IPS-15b (cell line): ENCODE results near the gene PROM1.

Experiments used
- H3K27me3 ChIP-seq: one replicate; pipeline ENCODE4 v1.6.1; 2013; ENCODE audit warnings: low read length; ENCODE audit not compliant: control insufficient read depth, insufficient read depth
- H3K36me3 ChIP-seq: one replicate; pipeline ENCODE4 v1.6.1; 2013; ENCODE audit warnings: low read length; ENCODE audit not compliant: control insufficient read depth, insufficient read depth
- H3K4me1 ChIP-seq: one replicate; pipeline ENCODE4 v1.6.1; 2013; ENCODE audit warnings: mild to moderate bottlenecking, low read length; ENCODE audit not compliant: control insufficient read depth, insufficient read depth
- H3K4me3 ChIP-seq: one replicate; pipeline ENCODE4 v1.5.1; 2013; ENCODE audit warnings: low read depth, low read length
- H3K9ac ChIP-seq: one replicate; pipeline ENCODE4 v1.6.1; 2013; ENCODE audit warnings: low read depth, mild to moderate bottlenecking, low read length
- H3K9me3 ChIP-seq: one replicate; pipeline ENCODE4 v1.6.1; 2013; ENCODE audit warnings: mild to moderate bottlenecking, low read length; ENCODE audit not compliant: control insufficient read depth, insufficient read depth

The PROM1 gene

DNA sequence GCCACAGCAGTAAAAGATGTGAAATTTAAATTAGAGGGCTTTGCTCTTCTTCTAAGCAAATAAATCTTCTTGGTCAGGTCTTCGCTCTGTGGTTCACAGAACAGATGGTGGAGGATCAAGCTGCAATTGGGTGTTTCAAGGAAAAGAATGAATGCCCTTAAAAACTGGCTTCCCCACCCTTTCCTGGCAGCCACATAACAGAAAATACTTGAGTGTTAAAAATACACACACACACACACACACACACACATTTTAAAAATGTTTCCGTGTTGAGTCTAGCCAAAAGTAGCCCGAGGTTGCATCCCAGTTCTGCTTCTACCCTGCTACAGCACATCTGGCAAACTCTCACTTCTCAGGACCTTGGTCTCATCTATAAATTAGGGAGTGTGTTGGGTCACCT, 64.2 kb downstream of the PROM1 start:
- Histone ChIP-seq H3K4me3 (no peak overlapping the region), H3K4me1 (no peaks in the 10 kb centered on the region), H3K9ac (no peak overlapping the region), H3K36me3 (peaks cover 16% of the 10 kb centered on the region), H3K9me3 (no peaks in the 10 kb centered on the region), H3K27me3 (no peaks in the 10 kb centered on the region)

DNA sequence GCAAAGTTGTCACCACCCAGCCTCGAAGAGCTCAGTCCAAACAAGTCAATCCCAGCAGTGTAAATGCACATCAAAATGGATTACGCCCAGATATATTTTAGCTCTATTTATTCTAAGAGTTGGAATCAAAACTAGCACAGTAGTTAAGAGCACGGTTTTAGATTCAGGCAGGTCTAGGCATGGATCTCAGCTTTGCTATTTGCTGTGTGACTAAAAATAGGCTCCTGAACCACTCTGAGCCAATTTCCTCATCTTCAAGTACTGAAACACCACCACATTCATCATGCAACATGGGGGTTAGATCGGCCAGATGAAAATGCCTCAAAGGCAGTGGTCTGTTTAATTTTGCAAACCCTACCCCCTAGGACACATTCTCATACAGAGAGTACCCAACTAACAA, 65.0 kb downstream of the PROM1 start:
- Histone ChIP-seq H3K9ac (no peak overlapping the region), H3K9me3 (no peaks in the 10 kb centered on the region), H3K4me3 (no peak overlapping the region), H3K27me3 (no peaks in the 10 kb centered on the region), H3K4me1 (no peaks in the 10 kb centered on the region), H3K36me3 (peaks cover 16% of the 10 kb centered on the region)

DNA sequence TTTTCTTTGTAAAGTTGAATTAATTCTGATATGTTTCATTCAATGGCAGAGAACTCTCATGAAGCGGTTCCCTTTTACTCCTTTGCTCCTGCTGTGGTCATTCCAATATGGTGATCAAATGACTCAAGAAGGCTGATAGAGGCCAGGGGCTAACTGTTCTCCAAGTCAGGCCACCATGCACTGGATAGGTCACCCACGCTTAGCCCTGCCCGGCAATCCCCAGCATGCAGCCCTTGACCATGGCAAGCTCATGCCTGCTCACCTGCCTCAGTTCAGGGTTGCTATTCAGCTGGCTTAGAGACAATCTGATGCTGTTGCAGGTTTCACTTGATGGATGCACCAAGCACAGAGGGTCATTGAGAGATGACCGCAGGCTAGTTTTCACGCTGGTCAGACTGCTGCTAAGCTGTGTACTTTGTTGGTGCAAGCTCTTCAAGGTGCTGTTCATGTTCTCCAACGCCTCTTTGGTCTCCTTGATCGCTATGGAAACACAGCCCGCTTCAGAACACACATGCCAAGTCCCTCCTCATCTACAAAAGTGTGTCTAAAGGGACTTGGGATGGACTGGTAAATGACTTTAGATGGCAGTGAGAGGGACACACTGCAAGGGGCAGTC, 65.7 kb downstream of the PROM1 start:
- no peaks in the 10 kb centered on the region for H3K9me3 ChIP-seq
- H3K4me1 ChIP-seq: no peaks in the 10 kb centered on the region
- H3K9ac ChIP-seq: no peak overlapping the region
- peaks cover 16% of the 10 kb centered on the region for H3K36me3 ChIP-seq
- H3K27me3 ChIP-seq: no peaks in the 10 kb centered on the region
- no peak overlapping the region for H3K4me3 ChIP-seq

DNA sequence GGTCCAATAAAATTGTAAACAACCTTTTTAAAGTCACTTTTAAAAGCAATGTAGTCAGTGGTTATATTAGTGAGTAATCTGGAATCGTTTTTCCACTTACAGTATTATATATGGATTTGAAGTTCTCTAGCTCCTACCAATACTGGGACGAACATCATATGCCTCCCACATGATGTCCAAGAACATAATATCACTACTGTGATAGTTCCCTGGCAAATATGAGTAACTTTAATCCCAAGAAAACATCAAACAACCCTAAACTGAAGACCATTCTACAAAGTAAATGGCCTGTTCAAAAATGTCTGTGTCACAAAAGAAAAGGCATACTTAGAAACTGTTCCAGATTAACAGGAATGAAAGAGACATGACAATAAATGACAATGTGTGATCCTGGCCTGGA, 67.3 kb downstream of the PROM1 start:
- H3K9me3 ChIP-seq: no peaks in the 10 kb centered on the region
- no peaks in the 10 kb centered on the region for H3K4me1 ChIP-seq
- H3K4me3 ChIP-seq: no peak overlapping the region
- peaks cover 9% of the 10 kb centered on the region for H3K36me3 ChIP-seq
- H3K27me3 ChIP-seq: no peaks in the 10 kb centered on the region
- H3K9ac ChIP-seq: no peak overlapping the region

DNA sequence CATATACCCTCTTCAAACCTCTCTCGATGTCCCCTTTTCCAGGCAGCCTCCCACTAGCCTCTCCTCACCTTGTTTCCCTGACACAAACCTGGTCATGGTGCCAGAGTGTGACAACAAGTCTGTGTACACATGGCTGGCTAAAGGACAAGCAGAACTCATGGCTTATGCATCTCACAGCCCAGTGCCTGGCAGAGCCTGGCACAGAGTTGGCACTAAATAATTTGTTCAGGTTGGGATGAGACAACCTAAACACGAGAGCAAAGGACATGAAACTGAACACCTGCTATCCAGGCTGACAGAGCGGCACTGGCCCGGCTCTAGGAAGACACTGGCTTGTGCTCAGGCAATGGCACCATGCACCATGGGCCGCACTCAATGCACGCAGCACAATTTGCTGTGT, 72.7 kb downstream of the PROM1 start:
- Histone ChIP-seq H3K9me3 (no peaks in the 10 kb centered on the region), H3K36me3 (peaks cover 3% of the 10 kb centered on the region), H3K27me3 (no peaks in the 10 kb centered on the region)

DNA sequence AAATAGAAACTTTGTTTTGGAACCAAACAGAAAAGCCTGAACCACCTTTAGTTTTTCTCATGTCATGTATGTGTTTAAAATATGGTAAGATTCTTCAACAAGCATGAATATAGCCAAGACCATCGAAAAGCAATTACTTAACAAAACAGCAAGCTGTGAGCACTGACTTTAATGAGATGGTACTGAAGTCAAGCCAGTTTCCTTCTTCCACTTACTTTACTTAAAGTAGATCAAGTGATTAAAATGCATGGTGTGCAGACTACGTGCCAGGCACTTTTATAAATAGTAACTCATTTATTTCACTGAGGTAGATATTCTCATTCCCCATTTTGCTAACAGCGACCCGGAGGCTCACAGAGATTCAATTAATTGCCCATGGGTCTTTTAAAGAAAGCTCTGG, 74.7 kb downstream of the PROM1 start:
- H3K4me3 ChIP-seq: no peak overlapping the region
- H3K27me3 ChIP-seq: no peaks in the 10 kb centered on the region
- no peaks in the 10 kb centered on the region for H3K4me1 ChIP-seq
- no peak overlapping the region for H3K9ac ChIP-seq
- H3K36me3 ChIP-seq: peaks cover 3% of the 10 kb centered on the region
- no peaks in the 10 kb centered on the region for H3K9me3 ChIP-seq

More for the DNA sequence above, 72.7 kb downstream of the PROM1 start:
- Histone ChIP-seq H3K4me1 (no peaks in the 10 kb centered on the region), H3K9ac (no peak overlapping the region), H3K4me3 (no peak overlapping the region)

DNA sequence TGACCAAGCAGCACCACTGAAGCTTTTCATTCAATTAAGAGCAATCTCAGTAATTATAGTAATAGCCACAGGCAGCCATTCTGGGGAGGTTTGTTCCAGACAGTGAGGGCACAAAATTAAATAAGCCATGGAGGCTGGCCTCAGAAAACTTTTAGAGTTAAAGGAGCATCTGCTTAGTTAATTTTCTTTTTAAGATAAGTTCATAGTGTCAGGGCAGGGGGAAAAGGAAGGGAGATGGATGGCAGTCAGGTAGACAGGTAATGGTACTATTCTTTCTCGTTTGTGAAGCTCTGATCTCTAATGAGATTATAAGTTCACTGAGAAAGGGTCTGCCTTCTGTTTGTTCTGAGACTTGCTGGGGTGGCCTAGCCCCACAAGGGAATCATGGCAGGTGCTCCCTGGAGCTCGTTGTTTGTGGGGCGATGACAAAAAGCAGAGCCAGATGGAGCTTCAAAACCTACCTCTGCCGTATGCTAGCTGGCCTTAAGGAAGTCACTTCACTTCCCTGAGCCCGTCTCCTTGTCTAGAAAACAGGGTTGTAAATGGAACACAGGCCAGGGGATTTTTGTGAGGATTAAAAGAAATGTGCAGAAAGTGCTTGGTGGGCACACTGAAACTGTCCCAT, 76.2 kb downstream of the PROM1 start:
- no peak overlapping the region for H3K4me3 ChIP-seq
- H3K27me3 ChIP-seq: no peaks in the 10 kb centered on the region
- peaks cover 3% of the 10 kb centered on the region for H3K36me3 ChIP-seq
- H3K9me3 ChIP-seq: no peaks in the 10 kb centered on the region
- H3K9ac ChIP-seq: no peak overlapping the region
- H3K4me1 ChIP-seq: no peaks in the 10 kb centered on the region

DNA sequence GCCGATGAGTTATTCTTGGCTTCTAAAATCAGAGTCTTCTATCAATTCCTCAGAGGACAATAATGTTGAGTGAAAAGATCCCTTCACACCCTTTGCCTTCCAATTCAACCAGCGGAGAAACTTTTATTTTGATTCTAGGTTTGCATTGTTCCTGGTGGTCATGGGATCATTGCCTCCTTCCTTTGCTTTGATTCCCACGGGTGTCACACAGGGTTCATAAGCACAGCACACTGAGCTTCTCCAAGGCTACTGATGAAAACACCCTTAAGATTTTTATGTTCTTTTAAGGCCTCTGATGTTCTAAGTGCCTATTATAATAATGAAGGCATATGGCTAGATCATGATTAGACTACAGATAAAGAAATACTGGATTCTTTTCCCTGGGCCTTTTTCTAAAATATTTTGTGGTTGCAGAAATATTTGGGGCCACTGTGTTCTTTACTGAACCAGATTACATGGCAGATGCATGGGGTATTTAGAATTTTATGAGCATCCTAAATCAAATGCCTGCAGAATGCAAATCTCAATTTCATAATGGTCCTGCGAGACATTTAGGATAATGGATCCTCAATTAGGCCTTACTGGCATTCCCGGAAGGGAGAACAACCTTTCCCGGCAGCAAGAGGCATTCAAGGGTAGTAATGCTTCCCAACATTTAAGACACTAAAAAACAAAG, 76.9 kb downstream of the PROM1 start:
- Histone ChIP-seq H3K9ac (no peak overlapping the region), H3K36me3 (peaks cover 3% of the 10 kb centered on the region), H3K4me1 (no peaks in the 10 kb centered on the region), H3K4me3 (no peak overlapping the region), H3K27me3 (no peaks in the 10 kb centered on the region), H3K9me3 (no peaks in the 10 kb centered on the region)

DNA sequence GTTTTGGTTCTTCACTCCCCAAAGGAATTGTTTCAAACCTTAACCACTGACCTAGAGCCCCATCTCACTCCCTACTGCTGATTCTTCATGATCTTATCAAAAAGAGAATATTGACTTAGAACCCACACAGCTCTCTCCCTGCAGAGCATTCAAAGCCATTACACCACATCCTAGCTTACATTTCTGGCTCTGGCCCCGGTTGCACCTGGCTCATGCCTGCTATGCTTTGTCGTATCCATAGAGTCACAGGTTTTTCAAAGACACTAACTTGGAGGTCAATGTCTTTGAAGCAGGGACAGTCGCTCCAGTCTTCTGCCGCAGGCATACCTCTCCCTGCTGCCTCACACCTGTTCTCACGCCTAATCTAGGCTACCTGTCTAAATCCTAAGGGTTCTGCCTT, 78.1 kb downstream of the PROM1 start:
- Histone ChIP-seq H3K9ac (no peak overlapping the region), H3K36me3 (peaks cover 3% of the 10 kb centered on the region), H3K9me3 (no peaks in the 10 kb centered on the region), H3K4me1 (no peaks in the 10 kb centered on the region), H3K4me3 (no peak overlapping the region), H3K27me3 (no peaks in the 10 kb centered on the region)

DNA sequence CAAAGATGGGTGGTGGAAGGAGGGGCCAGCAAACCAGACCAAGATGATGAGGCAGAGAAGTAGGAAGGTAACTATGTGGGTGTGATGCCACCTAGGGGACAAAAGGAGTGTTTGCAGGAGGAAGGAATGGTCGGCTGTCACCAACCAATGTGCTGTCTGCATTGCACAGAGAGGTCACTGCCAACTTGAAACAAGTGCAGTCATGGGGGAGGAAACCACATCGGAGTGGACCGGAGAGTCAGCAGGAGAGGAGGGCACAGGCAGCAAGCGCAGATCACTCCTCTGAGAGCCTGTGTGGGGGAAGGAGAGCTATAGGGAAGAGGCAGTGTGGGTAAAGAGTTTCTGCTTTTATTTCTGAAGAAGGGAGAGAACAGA, 82.4 kb downstream of the PROM1 start:
- H3K4me1 ChIP-seq: no peaks in the 10 kb centered on the region
- H3K9me3 ChIP-seq: no peaks in the 10 kb centered on the region
- no peak overlapping the region for H3K4me3 ChIP-seq
- H3K36me3 ChIP-seq: peaks cover 6% of the 10 kb centered on the region
- H3K27me3 ChIP-seq: no peaks in the 10 kb centered on the region
- no peak overlapping the region for H3K9ac ChIP-seq

DNA sequence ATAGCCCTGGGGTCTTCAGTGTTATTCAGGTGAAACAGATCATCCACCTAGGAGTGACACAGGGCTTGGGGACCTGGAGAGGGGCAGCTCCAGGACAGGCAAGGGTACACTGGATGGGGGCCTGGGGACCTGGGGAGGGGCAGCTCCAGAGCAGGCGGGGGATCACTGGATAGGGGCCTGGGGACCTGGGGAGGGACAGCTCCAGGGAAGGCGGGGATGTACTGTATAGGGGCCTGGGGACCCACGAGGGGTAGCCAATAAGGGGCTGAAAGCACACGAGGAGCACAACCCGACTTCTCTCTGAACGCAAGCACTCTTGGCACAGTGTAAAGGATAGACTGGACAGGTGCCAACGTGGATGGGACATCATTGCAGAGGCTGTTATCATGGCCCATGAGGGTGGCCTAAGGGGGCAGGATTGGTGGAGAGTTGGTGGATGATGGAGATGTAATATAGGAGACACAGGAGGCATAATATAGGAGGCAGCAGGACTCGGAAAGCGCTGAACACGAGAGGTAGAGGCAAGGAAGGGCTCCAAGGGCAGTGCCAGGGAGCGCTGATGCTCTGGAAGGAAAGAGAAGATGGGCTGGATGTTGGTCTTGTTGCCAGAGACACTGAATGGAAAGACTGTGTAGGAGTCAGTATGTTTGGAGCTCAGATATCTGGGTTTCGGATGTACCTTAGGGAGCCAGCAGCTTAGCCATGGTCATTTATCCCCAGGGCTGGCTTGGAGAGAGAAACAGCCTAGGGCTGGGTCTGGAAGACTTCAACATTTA, 82.9 kb downstream of the PROM1 start:
- no peaks in the 10 kb centered on the region for H3K4me1 ChIP-seq
- H3K4me3 ChIP-seq: no peak overlapping the region
- H3K9ac ChIP-seq: no peak overlapping the region
- peaks cover 3% of the 10 kb centered on the region for H3K36me3 ChIP-seq
- no peaks in the 10 kb centered on the region for H3K27me3 ChIP-seq
- H3K9me3 ChIP-seq: no peaks in the 10 kb centered on the region
